GM12892 (cell line): ENCODE data around the gene SMR3B.

ENCODE experiments used
- POLR2A ChIP-seq: IDR thresholded peaks from 2 replicates; pipeline ENCODE4 v1.6.1; 2011; ENCODE audit warnings: low read depth, low read length, control low read depth
- POLR2AphosphoS5 ChIP-seq: IDR thresholded peaks from 2 replicates; pipeline ENCODE4 v1.6.1; 2011; ENCODE audit warnings: low read depth, low read length, control low read depth

- no peak for TF ChIP-seq POLR2A
- TF ChIP-seq POLR2AphosphoS5, result no peak
These were observed 2.4 kb upstream of the SMR3B start for GRCh38 chr4:70380578-70380977.
